PFSK-1 (cell line): Measurements from ENCODE around the gene KDM4B.

Source experiments
- FOXP2 ChIP-seq: optimal IDR thresholded peaks from 2 replicates; pipeline ENCODE3; 2011; ENCODE audit warnings: borderline replicate concordance, control low read depth, inconsistent platforms; ENCODE audit not compliant: insufficient read depth; ENCODE audit errors: extremely low read length, extremely low read depth
- POLR2AphosphoS5 ChIP-seq: IDR thresholded peaks from 2 replicates; pipeline ENCODE4 v1.6.1; 2012; ENCODE audit warnings: low read depth, mild to moderate bottlenecking, control low read depth, low read length, moderate library complexity
- SIN3A ChIP-seq: IDR thresholded peaks from 2 replicates; pipeline ENCODE4 v1.6.1; 2012; ENCODE audit warnings: mild to moderate bottlenecking, low read length, moderate library complexity, borderline replicate concordance; ENCODE audit not compliant: insufficient read depth
- TAF1 ChIP-seq: IDR thresholded peaks from 2 replicates; pipeline ENCODE4 v1.6.1; 2012; ENCODE audit warnings: low read length, control low read depth, borderline replicate concordance; ENCODE audit not compliant: insufficient read depth
- TF ChIP-seq, protein P1 (sequence below), 2 experiments: IDR thresholded peaks; 2 replicates each; pipeline versions ENCODE4 v1.6.1 to v1.8.0; 2011 to 2012; ENCODE audit warnings: low read depth in 2 of 2, low read length in 2 of 2, control low read depth in 1 of 2, inconsistent platforms in 1 of 2, mild to moderate bottlenecking in 1 of 2, moderate library complexity in 1 of 2; ENCODE audit not compliant: insufficient read depth in 1 of 2

KDM4B gene

DNA sequence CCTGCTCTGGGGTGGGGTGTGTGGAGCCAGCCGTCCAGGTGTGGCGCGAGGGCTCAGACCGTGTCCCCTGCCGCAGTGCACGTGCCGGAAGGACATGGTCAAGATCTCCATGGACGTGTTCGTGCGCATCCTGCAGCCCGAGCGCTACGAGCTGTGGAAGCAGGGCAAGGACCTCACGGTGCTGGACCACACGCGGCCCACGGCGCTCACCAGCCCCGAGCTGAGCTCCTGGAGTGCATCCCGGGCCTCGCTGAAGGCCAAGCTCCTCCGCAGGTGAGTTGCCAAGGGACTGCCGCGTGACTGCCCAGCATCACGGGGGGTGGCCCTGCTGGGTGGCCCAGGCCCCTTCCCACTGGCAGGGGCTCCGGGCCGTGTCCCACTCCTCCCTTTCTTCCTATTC is 141.6 kb downstream of the KDM4B start:
- TF ChIP-seq FOXP2 (no peak), POLR2AphosphoS5 (no peak), TAF1 (no peak), SIN3A (no peak)
- TF ChIP-seq, protein P1, sequence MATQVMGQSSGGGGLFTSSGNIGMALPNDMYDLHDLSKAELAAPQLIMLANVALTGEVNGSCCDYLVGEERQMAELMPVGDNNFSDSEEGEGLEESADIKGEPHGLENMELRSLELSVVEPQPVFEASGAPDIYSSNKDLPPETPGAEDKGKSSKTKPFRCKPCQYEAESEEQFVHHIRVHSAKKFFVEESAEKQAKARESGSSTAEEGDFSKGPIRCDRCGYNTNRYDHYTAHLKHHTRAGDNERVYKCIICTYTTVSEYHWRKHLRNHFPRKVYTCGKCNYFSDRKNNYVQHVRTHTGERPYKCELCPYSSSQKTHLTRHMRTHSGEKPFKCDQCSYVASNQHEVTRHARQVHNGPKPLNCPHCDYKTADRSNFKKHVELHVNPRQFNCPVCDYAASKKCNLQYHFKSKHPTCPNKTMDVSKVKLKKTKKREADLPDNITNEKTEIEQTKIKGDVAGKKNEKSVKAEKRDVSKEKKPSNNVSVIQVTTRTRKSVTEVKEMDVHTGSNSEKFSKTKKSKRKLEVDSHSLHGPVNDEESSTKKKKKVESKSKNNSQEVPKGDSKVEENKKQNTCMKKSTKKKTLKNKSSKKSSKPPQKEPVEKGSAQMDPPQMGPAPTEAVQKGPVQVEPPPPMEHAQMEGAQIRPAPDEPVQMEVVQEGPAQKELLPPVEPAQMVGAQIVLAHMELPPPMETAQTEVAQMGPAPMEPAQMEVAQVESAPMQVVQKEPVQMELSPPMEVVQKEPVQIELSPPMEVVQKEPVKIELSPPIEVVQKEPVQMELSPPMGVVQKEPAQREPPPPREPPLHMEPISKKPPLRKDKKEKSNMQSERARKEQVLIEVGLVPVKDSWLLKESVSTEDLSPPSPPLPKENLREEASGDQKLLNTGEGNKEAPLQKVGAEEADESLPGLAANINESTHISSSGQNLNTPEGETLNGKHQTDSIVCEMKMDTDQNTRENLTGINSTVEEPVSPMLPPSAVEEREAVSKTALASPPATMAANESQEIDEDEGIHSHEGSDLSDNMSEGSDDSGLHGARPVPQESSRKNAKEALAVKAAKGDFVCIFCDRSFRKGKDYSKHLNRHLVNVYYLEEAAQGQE (IDR thresholded peaks at IDR 0.05; ENCODE audit: insufficient read depth in 1 of 2, low read depth in 2 of 2, low read length in 2 of 2), result no peak

DNA sequence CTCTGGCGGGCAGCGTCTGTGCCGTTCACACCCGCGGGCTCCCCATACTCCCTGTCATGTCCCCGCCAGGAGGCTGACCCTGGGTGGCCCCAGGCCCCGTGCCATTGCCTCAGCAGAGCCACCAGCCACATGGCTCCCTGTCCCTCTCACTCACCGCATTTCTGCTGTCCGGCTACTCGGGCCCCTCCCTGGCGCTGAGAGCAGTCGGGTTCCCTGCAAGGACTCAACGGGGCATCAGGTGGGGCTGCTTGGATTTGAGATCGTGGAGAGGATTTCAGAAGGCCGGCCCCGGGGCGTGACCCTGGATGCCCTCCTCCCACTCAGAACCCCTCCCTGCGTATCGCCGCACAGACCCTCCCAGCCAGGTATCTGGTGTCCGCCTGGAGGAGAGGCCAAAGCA is 142.1 kb downstream of the KDM4B start:
- TF ChIP-seq FOXP2 (no peak), TAF1 (no peak), POLR2AphosphoS5 (no peak), SIN3A (no peak)
- TF ChIP-seq, protein P1 (IDR thresholded peaks at IDR 0.05; ENCODE audit: insufficient read depth in 1 of 2, low read depth in 2 of 2, low read length in 2 of 2), result no peak

DNA sequence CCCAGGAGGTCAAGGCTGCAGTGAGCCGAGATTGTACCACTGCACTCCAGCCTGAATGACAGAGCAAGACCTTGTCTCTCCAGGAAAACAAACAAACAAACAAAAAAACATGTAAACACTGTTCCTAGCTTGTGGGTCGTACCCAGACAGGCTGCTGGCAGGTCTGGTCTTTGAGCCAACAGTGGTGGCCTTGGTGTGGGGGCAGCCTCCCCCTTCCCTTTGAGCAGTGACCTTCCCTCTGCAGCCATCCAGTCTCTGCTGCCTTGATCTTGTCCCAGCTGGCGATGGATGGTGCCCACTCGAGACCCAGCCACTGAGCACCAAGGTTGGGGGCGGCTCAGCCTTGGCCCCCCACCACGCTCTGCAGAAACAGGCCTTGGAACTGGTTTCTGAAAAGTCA is 143.3 kb downstream of the KDM4B start:
- TF ChIP-seq FOXP2 (no peak), POLR2AphosphoS5 (no peak), TAF1 (no peak), SIN3A (no peak)
- TF ChIP-seq, protein P1 (IDR thresholded peaks at IDR 0.05; ENCODE audit: insufficient read depth in 1 of 2, low read depth in 2 of 2, low read length in 2 of 2), result no peak

DNA sequence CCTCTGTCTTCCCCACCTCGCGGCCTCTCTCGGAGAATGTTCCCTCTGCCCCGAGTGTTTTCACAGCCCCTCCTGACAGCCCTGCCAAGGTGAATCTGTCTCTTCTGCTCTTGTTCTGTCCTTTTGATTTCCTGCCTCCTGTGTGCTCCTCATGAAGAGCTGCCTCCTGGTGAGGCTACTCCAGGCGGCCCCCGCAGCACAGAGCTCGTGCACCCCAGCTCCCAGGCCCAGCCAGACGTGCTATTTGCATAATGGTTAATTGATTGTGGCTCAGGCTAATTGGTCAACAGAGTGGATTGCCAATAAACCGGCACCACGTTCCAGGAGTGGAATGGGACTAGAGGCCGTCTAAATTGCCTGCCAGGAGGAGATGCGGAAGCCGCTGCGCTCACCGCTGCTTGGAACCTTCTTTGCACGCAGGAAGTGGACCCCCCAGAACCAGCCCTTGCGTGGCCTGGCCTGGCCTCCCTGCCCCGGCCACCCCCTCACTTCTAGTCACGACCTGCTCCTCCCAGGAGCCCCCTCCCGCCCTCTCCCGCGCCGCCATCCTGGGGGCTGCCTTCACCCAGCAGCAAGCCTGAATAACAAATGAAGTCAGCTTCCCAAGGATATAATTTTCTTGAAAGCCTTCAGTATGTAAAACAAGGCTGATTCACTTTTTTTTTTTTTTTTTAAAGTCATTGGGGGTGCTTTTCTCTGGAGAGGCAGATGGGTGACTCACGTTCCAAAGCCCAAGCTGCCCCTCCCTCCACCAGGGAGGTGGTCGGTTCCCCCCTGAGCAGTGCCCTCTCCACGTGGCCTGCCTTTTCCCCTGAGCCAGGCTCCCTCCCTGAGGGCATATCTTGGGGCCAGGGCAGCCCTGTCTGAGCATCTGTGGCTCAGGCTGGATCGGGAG is 144.0 kb downstream of the KDM4B start:
- TF ChIP-seq, protein P1 (IDR thresholded peaks at IDR 0.05; ENCODE audit: insufficient read depth in 1 of 2, low read depth in 2 of 2, low read length in 2 of 2), result no peak
- no peak for TF ChIP-seq FOXP2
- TF ChIP-seq SIN3A, result no peak
- TF ChIP-seq TAF1, result no peak
- no peak for TF ChIP-seq POLR2AphosphoS5
